ENCODE results near the gene SLC11A2. TPM values are rescaled to one million over a fixed set of nuclear protein-coding genes. Genes with fewer than 3 reads are reported as not detected.

The SLC11A2 gene
- total RNA-seq, 1 experiment from 2014 or later = 47.9 TPM

- peaks cover 25 to 90% (median 81%) of the 10 kb centered on the region in 3 experiments; a peak in 6 of 7 replicates for H3K36me3 Mint-ChIP-seq (ENCODE audit: insufficient read depth in 1 of 3, low read depth in 3 of 3)
- no peak for DNase-seq
- H3T11ph ChIP-seq (ENCODE audit: low read length) = no peak overlapping the region
- H3K14ac ChIP-seq (ENCODE audit: insufficient read depth, low read length) = no peak overlapping the region
- H4K5ac ChIP-seq (ENCODE audit: insufficient read length, low read depth, low read length) = no peak overlapping the region
- H2BK12ac ChIP-seq (ENCODE audit: insufficient read length, low read depth, low read length) = no peak overlapping the region
- H3K4me2 ChIP-seq (ENCODE audit: insufficient read depth, insufficient read length, low read length) = no peak overlapping the region
- no peaks in the 10 kb centered on the region for H3K79me2 ChIP-seq (ENCODE audit: insufficient read depth, low read length)
- H2BK5ac ChIP-seq (ENCODE audit: insufficient read length, low read length) = no peak overlapping the region
- H3K27ac ChIP-seq (ENCODE audit: insufficient read length, low read depth, low read length) = no peak overlapping the region
- no peaks in the 10 kb centered on the region for H3K27me3 Mint-ChIP-seq (ENCODE audit: low read depth)
- no peak overlapping the region for H3K9ac ChIP-seq (ENCODE audit: extremely low read depth, insufficient read length, low read length)
- H3K23me2 ChIP-seq (ENCODE audit: insufficient read length, low read depth, low read length, poor library complexity, severe bottlenecking) = no peaks in the 10 kb centered on the region
- no peaks in the 10 kb centered on the region for H3K9me3 ChIP-seq (ENCODE audit: control insufficient read depth, low read depth, low read length)
- H3K4ac ChIP-seq (ENCODE audit: low read depth, low read length) = no peak overlapping the region
- no peak overlapping the region for H3K27ac Mint-ChIP-seq
- H3K4me3 Mint-ChIP-seq = no peak overlapping the region
- H4K20me1 ChIP-seq (ENCODE audit: control insufficient read depth, insufficient read depth, insufficient read length) = no peaks in the 10 kb centered on the region
- no peak overlapping the region for H2AK5ac ChIP-seq (ENCODE audit: insufficient read length, low read length)
- no peak overlapping the region for H2BK15ac ChIP-seq (ENCODE audit: low read depth, low read length)
- no CpG with 5 or more reads among the region's 4 CpGs for WGBS (ENCODE audit: extremely low coverage, insufficient read length, low lambda C conversion rate)
- H3K79me1 ChIP-seq (ENCODE audit: insufficient read depth, low read depth, low read length, poor library complexity, severe bottlenecking) = no peaks in the 10 kb centered on the region
- no peak overlapping the region for H3K23ac ChIP-seq (ENCODE audit: insufficient read length, low read depth, low read length)
- no peaks in the 10 kb centered on the region for H3K9me3 Mint-ChIP-seq
- no peak overlapping the region for H3K56ac ChIP-seq (ENCODE audit: insufficient read length, low read depth, low read length)
- H2AFZ ChIP-seq (ENCODE audit: low read length) = no peak overlapping the region
- no peak overlapping the region for H4K8ac ChIP-seq (replicated peaks; ENCODE audit: insufficient read length, low read depth, low read length)
- no peak overlapping the region for H4K91ac ChIP-seq (ENCODE audit: insufficient read length, low read depth, low read length)
- no peak for TF ChIP-seq CTCF (conservative IDR thresholded peaks at IDR 0.05)
- H2BK120ac ChIP-seq (ENCODE audit: low read depth, low read length, poor library complexity, severe bottlenecking) = no peak overlapping the region
- no peaks in the 10 kb centered on the region for H3K4me1 ChIP-seq (ENCODE audit: insufficient read depth, low read length)
- no peaks in the 10 kb centered on the region for H3K27me3 ChIP-seq (ENCODE audit: insufficient read depth, low read length)
- H3K4me1 Mint-ChIP-seq = no peaks in the 10 kb centered on the region
- H3K18ac ChIP-seq (ENCODE audit: insufficient read length, low read depth, low read length) = no peak overlapping the region
- H2BK20ac ChIP-seq (ENCODE audit: low read depth, low read length, poor library complexity, severe bottlenecking) = no peak overlapping the region
Observed at GRCh38 chr12:51067229-51067628, 41.0 kb upstream of the SLC11A2 start.

All from H9 (cell line).